Aorta (tissue), 5 donors: ENCODE results near the gene FAM180A. TPM values are rescaled to one million over a fixed set of nuclear protein-coding genes. Genes with fewer than 3 reads are reported as not detected.

ENCODE experiments used
- ATAC-seq: fragments of 200-7000 bp; cut with Tn5 transposase; one replicate; pipeline ENCODE4 v1.9.1; 2022; ENCODE audit warnings: moderate library complexity; ENCODE audit not compliant: low FRiP score
- DNase-seq, 2 donors: peaks; one replicate each; pipeline ENCODE4 v3.0.0-alpha.2; 2020
- H3K27ac ChIP-seq, 2 donors: one replicate each; pipeline ENCODE4 v1.5.1; 2013; ENCODE audit warnings: low read length in 2 of 2, mild to moderate bottlenecking in 2 of 2, moderate library complexity in 2 of 2, control low read depth in 1 of 2, inconsistent platforms in 1 of 2, low read depth in 1 of 2
- H3K27me3 ChIP-seq, 2 donors: one replicate each; pipeline ENCODE4 v1.6.1; 2013; ENCODE audit warnings: control low read depth in 1 of 2, low read length in 1 of 2, mild to moderate bottlenecking in 1 of 2, moderate library complexity in 1 of 2; ENCODE audit not compliant: insufficient read depth in 2 of 2, control insufficient read depth in 1 of 2
- H3K36me3 ChIP-seq, 2 donors: one replicate each; pipeline ENCODE4 v1.6.1; 2013; ENCODE audit warnings: control low read depth in 1 of 2, low read length in 1 of 2, mild to moderate bottlenecking in 1 of 2; ENCODE audit not compliant: insufficient read depth in 2 of 2, control insufficient read depth in 1 of 2
- H3K4me1 ChIP-seq, 2 donors: one replicate each; pipeline ENCODE4 v1.6.1; 2013; ENCODE audit warnings: low read length in 2 of 2, control low read depth in 1 of 2, mild to moderate bottlenecking in 1 of 2, moderate library complexity in 1 of 2; ENCODE audit not compliant: insufficient read depth in 2 of 2, control insufficient read depth in 1 of 2
- H3K4me3 ChIP-seq, 2 donors: one replicate each; pipeline ENCODE4 v1.5.1; 2013; ENCODE audit warnings: low read length in 2 of 2, control low read depth in 1 of 2, mild to moderate bottlenecking in 1 of 2
- H3K9me3 ChIP-seq: one replicate; pipeline ENCODE4 v1.6.1; 2013; ENCODE audit warnings: mild to moderate bottlenecking, low read length; ENCODE audit not compliant: control insufficient read depth
- WGBS, 2 donors: extraction: QIAGEN DNeasy Blood & Tissue Kit; methylation state at CpG; one replicate each; pipeline ENCODE4 v1.1.7; 2013; 5-methylcytosine and 5-hydroxymethylcytosine counted together
- intact Hi-C, 2 donors: fragments of 100-400 bp; cut with DNase I; formaldehyde crosslinking; loops; one replicate each; pipeline versions ENCODE4 v1.14.2 to v1.15.0; 2022
- polyA plus RNA-seq, 2 donors: library from polyadenylated mRNA; stranded (reverse); fragments of 200-250 nt; gene quantifications; one replicate each; pipeline ENCODE4 v1.2.3, GENCODE V29; 2013
- total RNA-seq, 2 donors: library from RNA; stranded (reverse); fragmentation: NEBNext Ultra II Directional; extraction: Animal tissue kit (Norgen Biotek cat#: 25700); gene quantifications; one replicate each; pipeline ENCODE4 v1.2.1, GENCODE V29; 2021
- donor health status: healthy with polysubstance abuse.
- donor health status: Bipolar disorder and iron deficiency.
- donor health status: DM: no; HTN: no; CAD: no.
- donor health status: DM: no; HTN: no; CAD: no.
- donor health status: DM: yes; HTN: yes; CAD: no.

Gene FAM180A
- total and polyA plus RNA-seq, 4 donors: 4.5 to 67.1 (median 35.9) TPM

DNA sequence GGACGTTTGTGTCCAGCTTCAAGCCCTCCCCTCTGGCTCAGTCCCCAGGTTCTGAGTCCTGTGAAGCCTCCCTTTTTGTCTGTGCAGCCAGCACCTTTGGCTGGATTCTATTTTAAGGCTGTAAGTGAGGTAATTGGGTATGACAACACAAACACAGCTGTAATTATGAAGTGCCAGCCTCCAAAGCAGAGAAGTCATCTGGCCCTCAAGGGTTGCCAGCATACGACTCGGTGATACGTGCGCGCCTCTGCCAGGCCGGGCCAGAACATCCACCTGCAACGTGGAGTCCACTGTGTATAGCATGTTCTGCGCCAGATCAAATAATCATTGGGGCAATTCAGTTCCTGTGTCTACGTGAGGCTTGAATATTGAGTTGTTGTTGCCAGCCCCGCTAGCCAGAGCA is 6.7 kb upstream of the FAM180A start:
- 19 to 21% methylated on average over 11 of the region's 11 CpGs for WGBS, 2 donors

DNA sequence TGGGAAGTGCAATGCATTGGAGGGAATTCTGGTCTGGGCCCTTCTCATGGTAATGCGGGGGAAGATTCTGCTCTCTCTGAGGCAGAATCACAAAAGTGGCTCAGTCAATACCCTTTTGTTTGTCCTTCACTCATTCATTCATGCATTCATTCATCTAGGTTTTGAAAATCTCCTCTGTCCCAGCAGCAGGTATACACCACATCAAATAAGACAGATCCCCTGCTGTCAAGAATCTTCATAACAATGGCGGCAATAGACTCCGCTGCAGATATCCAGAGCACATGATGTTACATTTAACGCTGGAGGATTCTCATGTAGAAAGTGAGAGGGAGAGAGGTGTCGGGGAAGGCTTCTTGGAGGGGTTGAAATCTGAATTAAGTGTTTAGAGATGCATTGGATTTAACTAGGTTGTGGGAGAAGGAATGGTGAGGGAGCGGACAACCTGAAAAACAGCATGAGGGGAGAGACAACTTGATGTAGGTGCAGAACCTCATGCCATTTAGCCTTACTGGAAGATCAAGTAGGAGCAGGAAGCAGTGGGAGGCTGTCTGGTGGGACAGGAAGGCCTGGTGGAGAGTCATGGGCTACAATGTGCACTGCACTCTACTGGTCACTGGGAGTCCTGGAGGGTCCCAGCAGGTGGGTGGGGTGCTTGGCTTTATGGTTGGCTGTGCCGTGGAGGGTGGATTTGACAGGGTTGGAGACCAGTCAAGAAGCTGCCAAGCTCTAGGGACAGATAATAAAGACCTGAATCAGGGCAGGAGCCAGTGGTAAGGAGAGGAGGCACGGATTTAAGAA is 5.2 kb upstream of the FAM180A start:
- Histone ChIP-seq H3K4me3 (no peak overlapping the region), H3K9me3 (no peaks in the 10 kb centered on the region), H3K4me1 (peaks cover 4 to 5% of the 10 kb centered on the region in 2 donors), H3K27me3 (no peaks in the 10 kb centered on the region), H3K27ac (no peak overlapping the region), H3K36me3 (no peaks in the 10 kb centered on the region)
- DNase-seq: no peak
- ATAC-seq: no peak
- intact Hi-C loops: no loop called here
- 89 to 91% methylated on average over 8 of the region's 8 CpGs for WGBS, 2 donors

More for the DNA sequence above, 6.7 kb upstream of the FAM180A start:
- intact Hi-C loops: no loop called here
- no peak for ATAC-seq
- DNase-seq: peak in 1 of 2 donors; percentile 59
- peaks cover 4 to 15% of the 10 kb centered on the region in 2 donors for H3K4me1 ChIP-seq
- H3K9me3 ChIP-seq: no peaks in the 10 kb centered on the region
- H3K27me3 ChIP-seq: no peaks in the 10 kb centered on the region
- no peak overlapping the region for H3K4me3 ChIP-seq
- H3K27ac ChIP-seq: peak overlapping the region; percentile 61 to 79
- no peaks in the 10 kb centered on the region for H3K36me3 ChIP-seq

DNA sequence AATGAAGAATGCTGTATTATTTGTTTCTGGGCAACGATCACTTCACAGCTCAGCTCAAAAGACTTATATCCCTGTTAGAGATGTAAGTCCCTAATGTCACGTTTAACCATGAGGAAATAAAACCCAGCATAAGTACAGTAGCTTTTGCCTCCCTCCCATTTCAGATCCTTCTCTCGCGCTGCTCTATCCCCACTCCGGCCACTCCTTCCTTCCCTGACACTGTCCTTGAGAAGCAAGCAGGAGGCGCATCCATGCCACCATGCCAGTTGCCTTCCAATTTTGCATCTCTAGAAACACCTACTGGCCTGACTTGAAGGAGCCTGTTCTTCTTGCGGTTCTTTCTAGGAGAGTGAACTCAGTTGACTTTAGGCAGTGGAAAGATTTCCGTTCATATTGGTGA is 1.2 kb downstream of the FAM180A start:
- peak overlapping the region; percentile 30 to 65 for H3K4me3 ChIP-seq
- no peak for DNase-seq
- 32 to 41% methylated on average over 8 of the region's 8 CpGs for WGBS, 2 donors
- no peak for ATAC-seq
- H3K9me3 ChIP-seq: no peaks in the 10 kb centered on the region
- no peaks in the 10 kb centered on the region for H3K4me1 ChIP-seq
- intact Hi-C loops: loop anchor here (5.0 to 10.0 kb wide), 5 partner anchors 35 to 85 kb away; partner anchors contain the start of gene STMP1 (in 1 of the 2)
- peak overlapping the region; percentile 65 to 85 for H3K27ac ChIP-seq
- H3K27me3 ChIP-seq: no peaks in the 10 kb centered on the region
- no peaks in the 10 kb centered on the region for H3K36me3 ChIP-seq

- ATAC-seq (peak; percentile 89), DNase-seq (peak; percentile 86 to 89)
- H3K27ac ChIP-seq: peak overlapping the region; percentile 73 to 92
- H3K36me3 ChIP-seq: no peaks in the 10 kb centered on the region
- no peaks in the 10 kb centered on the region for H3K4me1 ChIP-seq
- H3K9me3 ChIP-seq: no peaks in the 10 kb centered on the region
- H3K4me3 ChIP-seq: no peak overlapping the region
- 6 to 13% methylated on average over 9 of the region's 9 CpGs for WGBS, 2 donors
- intact Hi-C loops: loop anchor here (5.0 to 10.0 kb wide), 5 partner anchors 34 to 84 kb away; partner anchors contain the start of gene STMP1 (in 1 of the 2)
- H3K27me3 ChIP-seq: no peaks in the 10 kb centered on the region
Observed at GRCh38 chr7:135745703-135746312, 2.8 kb downstream of the FAM180A start.

GRCh38 chr7:135744938-135745702 is 3.5 kb downstream of the FAM180A start:
- intact Hi-C loops: loop anchor here (5.0 to 10.0 kb wide), 5 partner anchors 33 to 83 kb away; partner anchors contain the start of gene STMP1 (in 1 of the 2)
- Histone ChIP-seq H3K4me1 (no peaks in the 10 kb centered on the region), H3K4me3 (no peak overlapping the region)

GRCh38 chr7:135743907-135744731 is 4.5 kb downstream of the FAM180A start:
- ATAC-seq (peak; percentile 2), DNase-seq (peak in 1 of 2 donors; percentile 57)
- Histone ChIP-seq H3K36me3 (no peaks in the 10 kb centered on the region), H3K4me1 (no peaks in the 10 kb centered on the region), H3K27ac (peak overlapping the region; percentile 65 to 89), H3K4me3 (no peak overlapping the region), H3K9me3 (no peaks in the 10 kb centered on the region), H3K27me3 (no peaks in the 10 kb centered on the region)
- intact Hi-C loops: loop anchor here in 1 of 2 donors (10.0 kb wide), 1 partner anchor 51 kb away; no protein-coding TSS in a partner anchor
- 9 to 10% methylated on average over 14 of the region's 14 CpGs for WGBS, 2 donors

More at GRCh38 chr7:135744938-135745702, 3.5 kb downstream of the FAM180A start:
- 50% methylated on average over 8 of the region's 8 CpGs for WGBS, 2 donors
- Histone ChIP-seq H3K27ac (peak overlapping the region; percentile 73 to 92), H3K27me3 (no peaks in the 10 kb centered on the region), H3K9me3 (no peaks in the 10 kb centered on the region), H3K36me3 (no peaks in the 10 kb centered on the region)
- DNase-seq (peak in 1 of 2 donors; percentile 66), ATAC-seq (peak; percentile 65)

GRCh38 chr7:135742371-135742770 is 6.2 kb downstream of the FAM180A start:
- intact Hi-C loops: loop anchor here in 1 of 2 donors (10.0 kb wide), 1 partner anchor 52 kb away; no protein-coding TSS in a partner anchor
- no peak for ATAC-seq
- Histone ChIP-seq H3K27me3 (no peaks in the 10 kb centered on the region), H3K36me3 (no peaks in the 10 kb centered on the region), H3K9me3 (no peaks in the 10 kb centered on the region), H3K4me3 (no peak overlapping the region), H3K27ac (no peak overlapping the region), H3K4me1 (no peaks in the 10 kb centered on the region)
- DNase-seq: no peak
- WGBS, 2 donors: 71 to 77% methylated on average over 4 of the region's 4 CpGs
